GM13976 (cell line): ENCODE data around the gene ELOVL5.

ENCODE experiments used
- DNase-seq: peaks from one replicate; pipeline ENCODE4 v3.0.0; 2012; ENCODE audit warnings: low spot score
- CTCF ChIP-seq: IDR thresholded peaks from 2 replicates; pipeline ENCODE4 v1.5.1; 2012; ENCODE audit warnings: borderline replicate concordance, mild to moderate bottlenecking; ENCODE audit not compliant: insufficient read depth; ENCODE audit errors: extremely low read depth, missing control alignments, control extremely low read depth
- in situ Hi-C: fragments of 300-500 bp; cut with MboI; formaldehyde crosslinking; loops from one replicate; pipeline ENCODE4 v1.12.0; 2022; ENCODE audit warnings: low sequenced_read_pairs, mixed read lengths, inconsistent platforms; ENCODE audit not compliant: unreplicated experiment

The ELOVL5 gene

DNA sequence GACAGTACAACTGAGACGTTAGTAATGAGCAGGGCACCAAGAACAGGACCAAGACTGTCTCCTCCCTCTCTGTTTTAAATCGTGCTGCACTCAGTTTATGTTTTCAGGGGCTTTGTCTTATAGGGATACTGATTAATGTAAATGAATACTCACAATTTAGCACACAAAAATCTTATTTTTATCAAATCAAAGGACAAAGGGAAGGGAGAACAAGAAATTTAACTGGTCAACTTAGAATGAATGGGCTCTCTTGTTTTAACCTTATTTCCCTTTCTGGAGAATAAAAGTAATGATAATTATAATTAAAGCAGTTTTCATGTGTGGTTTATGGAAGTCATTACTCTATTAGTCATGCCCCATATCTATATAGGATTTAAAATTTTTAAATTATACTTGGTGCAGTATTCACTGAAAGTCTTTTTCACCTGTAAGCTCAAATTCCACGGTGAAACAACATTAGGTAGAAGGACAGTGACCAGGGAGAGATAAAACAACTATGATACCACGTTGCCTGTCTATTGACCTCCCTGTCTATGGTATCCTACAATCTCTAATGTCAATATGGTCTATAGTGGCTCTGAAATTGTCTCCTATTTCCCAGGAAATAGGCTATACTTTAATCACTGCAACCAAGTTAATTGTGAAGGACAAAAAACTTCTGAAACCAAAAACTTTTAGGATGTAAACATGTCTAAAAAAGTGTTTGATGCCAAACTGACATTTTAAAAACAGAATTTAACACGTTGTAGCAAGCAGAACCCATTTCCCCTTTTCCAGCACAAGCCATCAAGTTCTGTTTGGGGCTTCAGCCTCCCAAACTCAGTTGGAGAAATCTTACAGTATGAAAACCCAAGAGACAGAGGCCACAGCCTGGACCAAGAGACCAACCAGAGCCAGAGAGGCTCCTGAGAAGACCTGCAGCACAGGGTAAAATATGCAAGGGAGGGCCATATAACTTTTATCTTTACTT, 15.0 kb downstream of the ELOVL5 start:
- in situ Hi-C loops = no loop called here
- no peak for DNase-seq
- no peak for TF ChIP-seq CTCF

DNA sequence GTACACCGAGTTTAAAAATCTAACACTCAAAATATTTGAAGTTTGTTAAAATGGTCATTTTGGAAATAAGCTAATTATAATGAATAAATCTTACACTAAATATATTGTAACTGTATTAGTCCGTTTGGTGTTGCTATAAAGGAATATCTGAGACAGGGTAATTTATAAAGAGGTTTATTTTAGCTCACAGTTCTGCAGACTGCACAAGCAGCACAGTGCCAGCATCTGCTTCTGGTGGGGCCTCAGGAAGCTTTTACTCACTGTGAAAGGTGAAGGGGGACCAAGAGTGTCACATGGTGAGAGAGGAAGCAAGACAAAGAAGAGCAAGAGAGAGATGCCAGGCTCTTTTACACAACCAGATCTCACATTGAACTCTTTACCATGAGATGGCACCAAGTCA, 17.1 kb downstream of the ELOVL5 start:
- no peak for DNase-seq
- TF ChIP-seq CTCF = no peak
- in situ Hi-C loops = no loop called here

GRCh38 chr6:53330137-53330536, 18.6 kb downstream of the ELOVL5 start:
- in situ Hi-C loops = no loop called here
- TF ChIP-seq CTCF = no peak

DNA sequence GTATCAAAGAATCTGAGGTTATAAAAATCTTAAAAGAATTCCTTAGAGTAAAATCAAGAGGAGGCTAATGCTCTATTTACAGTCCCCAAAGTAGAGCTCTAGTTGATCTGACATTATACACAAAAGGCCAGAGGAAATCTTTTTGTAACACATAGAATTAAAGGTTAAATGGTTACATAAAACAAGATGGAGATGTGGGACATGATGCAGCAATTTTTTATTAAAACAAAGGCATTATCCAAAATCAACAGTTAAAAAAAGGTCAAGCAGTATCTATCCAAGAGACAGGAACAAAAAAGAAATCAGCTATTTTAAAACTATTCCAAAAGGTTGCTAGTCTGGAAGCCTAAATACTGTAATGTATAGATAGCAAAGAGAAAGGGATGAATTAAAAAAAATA, 20.4 kb downstream of the ELOVL5 start:
- in situ Hi-C loops = no loop called here
- no peak for DNase-seq
- no peak for TF ChIP-seq CTCF

More at GRCh38 chr6:53330137-53330536, 18.6 kb downstream of the ELOVL5 start:
- DNase-seq = no peak

DNA sequence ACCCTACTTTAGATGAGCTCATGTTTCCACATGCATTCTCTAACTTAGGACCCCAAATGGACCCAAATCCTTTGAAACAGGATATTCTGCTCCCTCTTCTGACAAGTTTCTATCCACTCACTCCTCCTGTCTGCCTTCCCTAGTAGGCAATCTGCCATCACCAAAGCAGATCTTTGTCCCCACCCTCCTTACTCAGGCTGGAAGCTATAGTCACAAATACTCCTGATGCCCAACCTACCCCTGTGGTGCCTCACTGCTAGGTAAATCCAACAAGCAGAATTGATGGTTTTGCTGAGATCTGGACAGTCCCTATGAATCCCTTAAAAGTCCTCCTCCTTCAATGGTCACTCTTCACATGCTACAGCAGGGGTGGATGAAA, 21.7 kb downstream of the ELOVL5 start:
- in situ Hi-C loops = no loop called here
- DNase-seq = no peak
- TF ChIP-seq CTCF = no peak

DNA sequence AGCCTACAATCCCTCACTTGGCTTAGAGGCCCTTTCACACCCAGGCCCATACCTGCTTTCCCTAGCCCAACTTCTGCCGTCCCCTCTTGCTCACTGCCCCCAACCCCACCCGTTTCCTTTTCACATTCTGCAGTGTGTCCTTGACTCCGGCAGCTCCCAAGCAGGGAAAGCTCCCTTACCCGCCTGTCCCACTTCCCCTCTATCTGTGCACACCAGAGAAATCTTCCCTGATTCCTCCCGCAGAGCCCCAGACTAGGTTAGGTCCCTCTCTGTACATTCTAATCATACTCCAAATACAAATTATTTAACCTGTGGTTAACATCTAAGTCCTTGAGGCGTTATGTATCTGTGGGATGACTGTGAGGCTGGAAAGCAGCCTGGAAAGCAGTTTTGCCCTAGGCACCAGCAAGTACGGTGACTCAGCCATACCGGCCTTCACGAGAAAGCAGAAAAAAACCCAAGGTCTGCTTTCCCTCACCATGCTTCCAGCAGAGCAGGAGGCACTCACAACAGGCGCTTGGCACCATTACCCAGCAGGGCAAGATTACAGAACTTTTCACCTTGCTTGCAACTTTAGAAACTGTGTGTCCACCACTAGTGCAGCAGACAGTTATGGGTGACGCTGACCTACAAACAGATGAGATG, 22.3 kb downstream of the ELOVL5 start:
- TF ChIP-seq CTCF = no peak
- DNase-seq = no peak
- in situ Hi-C loops = no loop called here
